ENCODE measurements around the gene TRUB1. TPM values are rescaled to one million over a fixed set of nuclear protein-coding genes. Genes with fewer than 3 reads are reported as not detected.

Gene TRUB1
- total RNA-seq, 1 experiment from 2014 or later: 30.0 TPM

DNA sequence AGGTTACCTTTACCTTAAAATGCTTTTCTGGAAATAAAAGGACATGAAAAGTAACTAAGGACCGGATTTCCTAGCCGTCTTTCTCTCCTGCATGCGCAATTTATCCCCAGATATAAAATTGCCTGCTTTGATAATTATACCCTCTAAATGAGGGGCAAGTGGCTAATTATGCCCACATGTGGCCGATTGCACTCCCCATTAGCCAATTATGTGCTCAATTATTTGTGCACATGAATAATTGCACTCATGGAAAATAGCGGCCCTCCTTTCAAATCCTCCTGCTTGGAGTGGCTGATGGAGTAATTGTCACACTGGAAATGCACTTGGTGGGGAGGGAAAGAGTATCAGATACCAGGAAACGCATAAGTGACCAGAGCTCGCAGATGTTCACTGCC, 88.7 kb downstream of the TRUB1 start:
- DNase-seq (ENCODE audit: low spot score): no peak
- Histone ChIP-seq H3K9me3 (ENCODE audit: low read depth, low read length, poor library complexity, severe bottlenecking) (no peaks in the 10 kb centered on the region), H3K27me3 (replicated peaks; ENCODE audit: insufficient read depth, low read depth, low read length, poor library complexity) (no peaks in the 10 kb centered on the region), H3K4me3 (ENCODE audit: low read depth, low read length, poor library complexity, severe bottlenecking) (no peak overlapping the region), H3K27ac (ENCODE audit: low read depth, low read length, poor library complexity, severe bottlenecking) (no peak overlapping the region), H3K36me3 (ENCODE audit: insufficient read depth, low read length, poor library complexity, severe bottlenecking) (no peaks in the 10 kb centered on the region), H3K4me1 (ENCODE audit: insufficient read depth, low read length, poor library complexity, severe bottlenecking) (no peaks in the 10 kb centered on the region)
- TF ChIP-seq EZH2 (IDR thresholded peaks at IDR 0.05; ENCODE audit: borderline replicate concordance, low read depth, low read length, poor library complexity, severe bottlenecking): no peak
- TF ChIP-seq, protein P1, sequence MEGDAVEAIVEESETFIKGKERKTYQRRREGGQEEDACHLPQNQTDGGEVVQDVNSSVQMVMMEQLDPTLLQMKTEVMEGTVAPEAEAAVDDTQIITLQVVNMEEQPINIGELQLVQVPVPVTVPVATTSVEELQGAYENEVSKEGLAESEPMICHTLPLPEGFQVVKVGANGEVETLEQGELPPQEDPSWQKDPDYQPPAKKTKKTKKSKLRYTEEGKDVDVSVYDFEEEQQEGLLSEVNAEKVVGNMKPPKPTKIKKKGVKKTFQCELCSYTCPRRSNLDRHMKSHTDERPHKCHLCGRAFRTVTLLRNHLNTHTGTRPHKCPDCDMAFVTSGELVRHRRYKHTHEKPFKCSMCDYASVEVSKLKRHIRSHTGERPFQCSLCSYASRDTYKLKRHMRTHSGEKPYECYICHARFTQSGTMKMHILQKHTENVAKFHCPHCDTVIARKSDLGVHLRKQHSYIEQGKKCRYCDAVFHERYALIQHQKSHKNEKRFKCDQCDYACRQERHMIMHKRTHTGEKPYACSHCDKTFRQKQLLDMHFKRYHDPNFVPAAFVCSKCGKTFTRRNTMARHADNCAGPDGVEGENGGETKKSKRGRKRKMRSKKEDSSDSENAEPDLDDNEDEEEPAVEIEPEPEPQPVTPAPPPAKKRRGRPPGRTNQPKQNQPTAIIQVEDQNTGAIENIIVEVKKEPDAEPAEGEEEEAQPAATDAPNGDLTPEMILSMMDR (conservative IDR thresholded peaks at IDR 0.05; ENCODE audit: low read depth, low read length): no peak
- intact Hi-C loops (cut with micrococcal nuclease; ENCODE audit: unreplicated experiment): no loop called here
- no TSS peak for BruUV-seq (replicated peaks)
- CTCF ChIA-PET: no interaction called here
- POLR2A ChIA-PET (ENCODE audit: low non-redundant PET): no interaction called here

Other genes starting within 250 kb of the TRUB1 start
- 14.0 and 14.4 TPM in 2 replicates for gene FHIP2A, start 116.4 kb upstream of the TRUB1 start, total RNA-seq (2021)
- 2.4 and 3.0 TPM in 2 replicates for gene ATRNL1, start 155.2 kb downstream of the TRUB1 start, total RNA-seq (2021)

Measured in A673 (cell line).